Keratinocyte (primary cell): Measurements from ENCODE around the gene C4orf36.

Experiments used
- EZH2 ChIP-seq: IDR thresholded peaks from one replicate; pipeline ENCODE4 v1.6.1; 2012; ENCODE audit warnings: inconsistent platforms, mild to moderate bottlenecking, low read length, moderate library complexity
- TF ChIP-seq, protein P1 (sequence below), 3 experiments: IDR thresholded peaks in 1 of 3; conservative IDR thresholded peaks in 1 of 3; optimal IDR thresholded peaks in 1 of 3; 2 replicates in 2 of 3; 3 replicates in 1 of 3; pipeline versions ENCODE3 to v1.5.1; 2011; ENCODE audit warnings: low read length in 3 of 3, mild to moderate bottlenecking in 3 of 3, moderate library complexity in 2 of 3, control low read depth in 1 of 3, inconsistent platforms in 1 of 3; ENCODE audit not compliant: insufficient read depth in 2 of 3; ENCODE audit errors: extremely low read depth in 1 of 3

DNA sequence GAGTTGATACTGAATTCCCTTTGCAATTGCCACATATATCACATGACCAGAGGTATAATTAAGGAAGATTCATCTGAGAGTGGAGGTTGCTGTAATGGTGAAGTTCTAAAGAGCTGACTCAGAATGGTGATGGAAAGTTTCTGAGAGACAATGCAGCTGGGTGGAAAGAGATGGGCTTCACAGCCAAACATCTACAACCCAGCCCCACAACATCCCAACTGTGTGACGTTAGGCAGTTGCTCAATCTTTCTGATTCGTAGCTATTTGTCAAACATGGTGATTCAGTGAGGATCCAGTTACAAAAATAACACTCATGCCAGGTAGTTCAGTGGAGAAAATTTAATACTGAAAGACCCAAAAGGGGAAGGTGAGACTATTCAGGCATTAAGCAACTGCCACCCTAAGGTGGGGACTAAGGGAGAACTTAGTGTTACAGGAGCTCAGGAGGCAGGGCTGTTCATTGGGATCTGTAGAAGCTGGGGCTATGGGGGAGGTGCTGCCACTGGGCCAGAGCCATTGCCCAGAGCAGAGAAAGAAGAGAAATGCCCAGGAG lies 35.7 kb upstream of the C4orf36 start:
- TF ChIP-seq, protein P1, sequence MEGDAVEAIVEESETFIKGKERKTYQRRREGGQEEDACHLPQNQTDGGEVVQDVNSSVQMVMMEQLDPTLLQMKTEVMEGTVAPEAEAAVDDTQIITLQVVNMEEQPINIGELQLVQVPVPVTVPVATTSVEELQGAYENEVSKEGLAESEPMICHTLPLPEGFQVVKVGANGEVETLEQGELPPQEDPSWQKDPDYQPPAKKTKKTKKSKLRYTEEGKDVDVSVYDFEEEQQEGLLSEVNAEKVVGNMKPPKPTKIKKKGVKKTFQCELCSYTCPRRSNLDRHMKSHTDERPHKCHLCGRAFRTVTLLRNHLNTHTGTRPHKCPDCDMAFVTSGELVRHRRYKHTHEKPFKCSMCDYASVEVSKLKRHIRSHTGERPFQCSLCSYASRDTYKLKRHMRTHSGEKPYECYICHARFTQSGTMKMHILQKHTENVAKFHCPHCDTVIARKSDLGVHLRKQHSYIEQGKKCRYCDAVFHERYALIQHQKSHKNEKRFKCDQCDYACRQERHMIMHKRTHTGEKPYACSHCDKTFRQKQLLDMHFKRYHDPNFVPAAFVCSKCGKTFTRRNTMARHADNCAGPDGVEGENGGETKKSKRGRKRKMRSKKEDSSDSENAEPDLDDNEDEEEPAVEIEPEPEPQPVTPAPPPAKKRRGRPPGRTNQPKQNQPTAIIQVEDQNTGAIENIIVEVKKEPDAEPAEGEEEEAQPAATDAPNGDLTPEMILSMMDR (optimal IDR thresholded peaks at IDR 0.05 in 1 of 3, IDR thresholded peaks at IDR 0.05 in 1 of 3, conservative IDR thresholded peaks at IDR 0.05 in 1 of 3; ENCODE audit: extremely low read depth in 1 of 3, insufficient read depth in 2 of 3, low read length in 3 of 3): no peak
- no peak for TF ChIP-seq EZH2
